ENCODE measurements around the gene ISOC1. TPM values are rescaled to one million over a fixed set of nuclear protein-coding genes. Genes with fewer than 3 reads are reported as not detected.

Gene ISOC1
- total RNA-seq, 2 experiments from 2014 or later, result 25.9 to 27.4 TPM

- H3K27me3 Mint-ChIP-seq (ENCODE audit: low read depth), result no peaks in the 10 kb centered on the region
- H3K36me3 Mint-ChIP-seq (ENCODE audit: low read depth), result peaks cover 1% of the 10 kb centered on the region
- H3K4me1 Mint-ChIP-seq (ENCODE audit: low read depth), result peaks cover 45% of the 10 kb centered on the region
- intact Hi-C loops (cut with micrococcal nuclease), result loop anchor here (5.0 to 10.0 kb wide), 3 partner anchors 756 to 1581 kb away; partner anchors contain the start of gene PRRC1
- H3K9me3 Mint-ChIP-seq, result no peaks in the 10 kb centered on the region
- CTCF ChIA-PET, result interaction anchor here (0.6 kb wide), 2 partner anchors 216 to 1157 kb away, joined by 3 to 5 read pairs; no protein-coding TSS in a partner anchor
- no peak for DNase-seq
- no peak overlapping the region for H3K27ac Mint-ChIP-seq
- no peak overlapping the region for H3K4me3 Mint-ChIP-seq
These were observed 4.1 kb downstream of the ISOC1 start for GRCh38 chr5:129098488-129099183.

DNA sequence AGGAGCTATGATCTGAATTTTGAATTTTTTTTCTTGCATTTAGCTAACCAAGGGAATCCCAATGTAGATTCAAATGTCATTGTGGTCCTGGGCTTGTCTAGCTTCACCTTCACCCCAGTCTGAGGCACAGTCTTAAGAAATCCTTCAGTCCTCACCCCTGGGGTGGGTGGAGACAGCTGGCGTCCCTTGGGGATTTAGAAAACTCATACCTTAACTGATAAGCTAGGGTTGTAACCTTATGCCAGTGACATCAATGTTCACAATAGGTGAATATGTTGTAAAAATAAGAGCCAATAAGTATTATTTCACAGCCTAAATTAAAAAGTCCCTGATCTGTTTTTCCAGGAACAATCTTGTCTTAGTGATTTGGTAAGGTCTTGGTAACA lies 4.6 kb downstream of the ISOC1 start:
- Mint-ChIP-seq H3K9me3 (no peaks in the 10 kb centered on the region), H3K36me3 (ENCODE audit: low read depth) (peaks cover 1% of the 10 kb centered on the region), H3K4me3 (no peak overlapping the region), H3K27me3 (ENCODE audit: low read depth) (no peaks in the 10 kb centered on the region), H3K27ac (no peak overlapping the region), H3K4me1 (ENCODE audit: low read depth) (peaks cover 44% of the 10 kb centered on the region)
- no peak for DNase-seq
- intact Hi-C loops (cut with micrococcal nuclease), result loop anchor here (5.0 to 10.0 kb wide), 3 partner anchors 756 to 1582 kb away; partner anchors contain the start of gene PRRC1
- CTCF ChIA-PET, result interaction anchor here (0.6 kb wide), 1 partner anchor 1157 kb away, joined by 3 read pairs; no protein-coding TSS in a partner anchor

GRCh38 chr5:129101794-129102193 lies 7.2 kb downstream of the ISOC1 start:
- Mint-ChIP-seq H3K27me3 (ENCODE audit: low read depth) (no peaks in the 10 kb centered on the region), H3K27ac (no peak overlapping the region)
- CTCF ChIA-PET, result no interaction called here

DNA sequence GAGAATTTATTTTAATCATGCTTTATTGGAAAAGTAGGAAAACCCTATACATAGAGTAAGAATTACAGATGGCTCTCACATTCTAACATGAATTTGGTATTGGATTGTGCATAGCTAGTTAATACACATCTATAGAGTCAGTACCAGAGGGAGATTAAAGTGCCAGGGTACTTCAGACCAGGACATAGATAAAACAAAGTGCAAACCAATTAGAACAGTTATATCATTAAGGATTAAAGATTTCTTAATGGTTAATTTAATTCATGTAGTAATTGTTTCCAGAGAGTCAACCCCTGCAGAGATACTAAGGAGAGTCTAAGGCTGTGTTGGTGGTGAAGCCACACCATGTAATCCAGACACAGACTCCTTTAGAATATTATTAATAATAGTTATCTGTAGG lies 8.8 kb downstream of the ISOC1 start:
- DNase-seq, result no peak
- Mint-ChIP-seq H3K27me3 (ENCODE audit: low read depth) (no peaks in the 10 kb centered on the region), H3K4me1 (ENCODE audit: low read depth) (peaks cover 21% of the 10 kb centered on the region), H3K36me3 (ENCODE audit: low read depth) (peaks cover 20% of the 10 kb centered on the region), H3K9me3 (no peaks in the 10 kb centered on the region), H3K27ac (no peak overlapping the region), H3K4me3 (no peak overlapping the region)
- CTCF ChIA-PET, result no interaction called here
- intact Hi-C loops (cut with micrococcal nuclease), result no loop called here

More at GRCh38 chr5:129101794-129102193, 7.2 kb downstream of the ISOC1 start:
- peaks cover 14% of the 10 kb centered on the region for H3K36me3 Mint-ChIP-seq (ENCODE audit: low read depth)
- peaks cover 32% of the 10 kb centered on the region for H3K4me1 Mint-ChIP-seq (ENCODE audit: low read depth)
- no peak overlapping the region for H3K4me3 Mint-ChIP-seq
- H3K9me3 Mint-ChIP-seq, result no peaks in the 10 kb centered on the region
- intact Hi-C loops (cut with micrococcal nuclease), result no loop called here
- no peak for DNase-seq

DNA sequence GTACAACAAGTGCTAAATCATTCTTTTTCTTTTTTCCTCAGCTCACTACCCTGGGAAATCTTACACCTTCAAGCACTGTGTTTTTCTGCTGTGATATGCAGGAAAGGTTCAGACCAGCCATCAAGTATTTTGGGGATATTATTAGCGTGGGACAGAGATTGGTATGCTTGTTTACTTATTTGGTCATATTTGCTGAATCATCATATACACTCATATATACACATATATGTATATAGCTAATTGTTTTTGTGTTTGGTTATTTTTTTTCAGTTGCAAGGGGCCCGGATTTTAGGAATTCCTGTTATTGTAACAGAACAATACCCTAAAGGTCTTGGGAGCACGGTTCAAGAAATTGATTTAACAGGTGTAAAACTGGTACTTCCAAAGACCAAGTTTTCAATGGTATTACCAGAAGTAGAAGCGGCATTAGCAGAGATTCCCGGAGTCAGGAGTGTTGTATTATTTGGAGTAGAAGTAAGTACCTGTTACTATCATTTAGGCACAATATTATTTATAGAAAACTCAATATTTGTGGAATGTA lies 10.4 kb downstream of the ISOC1 start:
- no peaks in the 10 kb centered on the region for H3K27me3 Mint-ChIP-seq (ENCODE audit: low read depth)
- H3K36me3 Mint-ChIP-seq (ENCODE audit: low read depth), result peaks cover 26% of the 10 kb centered on the region
- CTCF ChIA-PET, result no interaction called here
- no peaks in the 10 kb centered on the region for H3K9me3 Mint-ChIP-seq
- intact Hi-C loops (cut with micrococcal nuclease), result no loop called here
- DNase-seq, result no peak
- H3K4me3 Mint-ChIP-seq, result no peak overlapping the region
- H3K4me1 Mint-ChIP-seq (ENCODE audit: low read depth), result peaks cover 14% of the 10 kb centered on the region
- no peak overlapping the region for H3K27ac Mint-ChIP-seq

GRCh38 chr5:129107637-129108036 lies 13.1 kb downstream of the ISOC1 start:
- Mint-ChIP-seq H3K4me3 (no peak overlapping the region), H3K9me3 (no peaks in the 10 kb centered on the region), H3K36me3 (ENCODE audit: low read depth) (peaks cover 29% of the 10 kb centered on the region), H3K4me1 (ENCODE audit: low read depth) (no peaks in the 10 kb centered on the region), H3K27ac (no peak overlapping the region), H3K27me3 (ENCODE audit: low read depth) (no peaks in the 10 kb centered on the region)
- CTCF ChIA-PET, result no interaction called here
- no peak for DNase-seq
- intact Hi-C loops (cut with micrococcal nuclease), result no loop called here

GRCh38 chr5:129110742-129111141 lies 16.2 kb downstream of the ISOC1 start:
- CTCF ChIA-PET, result interaction anchor here (1.0 kb wide), 1 partner anchor 334 kb away, joined by 3 read pairs; no protein-coding TSS in a partner anchor

DNA sequence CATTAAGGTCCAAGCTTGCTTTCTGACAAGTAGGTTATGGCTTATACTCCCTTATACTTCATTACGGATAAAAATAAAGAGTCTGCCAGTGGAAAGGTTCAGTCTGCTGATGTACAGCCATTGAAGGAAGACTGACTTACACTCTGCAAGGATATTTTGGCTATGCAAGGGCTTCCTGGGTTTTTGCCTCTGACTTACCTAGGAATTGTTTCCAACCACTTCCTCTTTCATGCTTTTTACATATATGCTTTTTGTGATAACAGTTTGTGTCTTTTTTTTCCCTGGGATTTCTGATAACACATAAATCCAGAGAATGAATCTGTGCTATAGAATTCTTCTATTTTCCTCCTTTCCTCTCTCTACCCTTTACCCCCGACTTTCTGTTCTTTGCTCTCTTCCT lies 16.8 kb downstream of the ISOC1 start:
- intact Hi-C loops (cut with micrococcal nuclease), result no loop called here
- H3K9me3 Mint-ChIP-seq, result no peaks in the 10 kb centered on the region
- no peaks in the 10 kb centered on the region for H3K27me3 Mint-ChIP-seq (ENCODE audit: low read depth)
- no peak for DNase-seq
- no peak overlapping the region for H3K4me3 Mint-ChIP-seq
- H3K27ac Mint-ChIP-seq, result no peak overlapping the region
- H3K4me1 Mint-ChIP-seq (ENCODE audit: low read depth), result no peaks in the 10 kb centered on the region
- CTCF ChIA-PET, result interaction anchor here (1.0 kb wide), 1 partner anchor 333 kb away, joined by 3 read pairs; no protein-coding TSS in a partner anchor
- H3K36me3 Mint-ChIP-seq (ENCODE audit: low read depth), result peaks cover 19% of the 10 kb centered on the region

More at GRCh38 chr5:129110742-129111141, 16.2 kb downstream of the ISOC1 start:
- intact Hi-C loops (cut with micrococcal nuclease), result no loop called here
- Mint-ChIP-seq H3K4me1 (ENCODE audit: low read depth) (no peaks in the 10 kb centered on the region), H3K36me3 (ENCODE audit: low read depth) (peaks cover 23% of the 10 kb centered on the region), H3K27ac (no peak overlapping the region), H3K4me3 (no peak overlapping the region), H3K27me3 (ENCODE audit: low read depth) (no peaks in the 10 kb centered on the region), H3K9me3 (no peaks in the 10 kb centered on the region)
- no peak for DNase-seq

DNA sequence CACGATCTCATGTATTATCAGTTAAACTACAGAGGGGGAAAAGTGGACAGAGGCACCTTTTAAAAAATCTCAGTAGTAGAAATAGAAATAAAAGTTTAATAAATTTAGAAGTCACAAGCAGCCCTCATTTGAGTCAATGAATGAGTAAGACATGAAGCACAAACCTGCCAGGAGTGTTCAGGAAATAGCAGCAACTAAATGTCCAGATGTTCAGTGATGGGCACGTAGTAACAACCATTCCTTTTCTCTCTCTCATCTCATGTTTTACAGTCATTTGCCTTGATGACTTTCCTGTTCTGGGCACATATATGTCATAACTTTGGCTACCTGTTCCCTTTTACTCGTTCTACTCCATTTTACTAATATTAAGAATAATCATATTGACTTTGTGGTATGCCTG lies 17.7 kb downstream of the ISOC1 start:
- Mint-ChIP-seq H3K9me3 (no peaks in the 10 kb centered on the region), H3K27ac (no peak overlapping the region), H3K36me3 (ENCODE audit: low read depth) (peaks cover 16% of the 10 kb centered on the region), H3K4me1 (ENCODE audit: low read depth) (no peaks in the 10 kb centered on the region), H3K27me3 (ENCODE audit: low read depth) (no peaks in the 10 kb centered on the region), H3K4me3 (no peak overlapping the region)
- intact Hi-C loops (cut with micrococcal nuclease), result no loop called here
- DNase-seq, result no peak
- CTCF ChIA-PET, result interaction anchor here (0.7 kb wide), 1 partner anchor 10 kb away, joined by 3 read pairs; no protein-coding TSS in a partner anchor

DNA sequence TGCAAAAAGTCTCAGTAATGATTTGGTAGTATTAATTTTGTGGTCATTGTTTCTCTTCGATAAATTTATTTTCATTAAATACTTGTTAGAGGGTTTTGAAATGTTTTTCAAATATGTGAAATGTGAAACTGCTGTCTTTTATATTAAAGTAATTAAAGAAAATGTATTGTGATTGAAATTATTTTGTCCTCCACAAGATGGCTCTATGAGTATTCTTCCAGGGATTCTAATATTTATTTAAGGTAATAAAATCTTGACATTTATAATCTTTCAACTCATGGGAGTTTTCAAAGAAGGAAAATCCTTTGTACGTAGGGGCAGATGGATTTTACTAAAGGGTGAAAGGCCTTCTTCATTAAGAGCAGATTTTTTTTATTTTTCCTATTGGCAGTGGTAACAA lies 19.3 kb downstream of the ISOC1 start:
- no peaks in the 10 kb centered on the region for H3K4me1 Mint-ChIP-seq (ENCODE audit: low read depth)
- CTCF ChIA-PET, result no interaction called here
- DNase-seq, result no peak
- H3K36me3 Mint-ChIP-seq (ENCODE audit: low read depth), result peaks cover 14% of the 10 kb centered on the region
- H3K27me3 Mint-ChIP-seq (ENCODE audit: low read depth), result no peaks in the 10 kb centered on the region
- no peak overlapping the region for H3K27ac Mint-ChIP-seq
- intact Hi-C loops (cut with micrococcal nuclease), result loop anchor here (1.0 kb wide), 1 partner anchor 654 kb away; no protein-coding TSS in a partner anchor
- no peaks in the 10 kb centered on the region for H3K9me3 Mint-ChIP-seq
- H3K4me3 Mint-ChIP-seq, result no peak overlapping the region

GRCh38 chr5:129114539-129115193 lies 20.1 kb downstream of the ISOC1 start:
- DNase-seq, result no peak
- Mint-ChIP-seq H3K4me1 (ENCODE audit: low read depth) (no peaks in the 10 kb centered on the region), H3K36me3 (ENCODE audit: low read depth) (peaks cover 8% of the 10 kb centered on the region), H3K4me3 (no peak overlapping the region), H3K27me3 (ENCODE audit: low read depth) (no peaks in the 10 kb centered on the region), H3K27ac (no peak overlapping the region), H3K9me3 (no peaks in the 10 kb centered on the region)
- intact Hi-C loops (cut with micrococcal nuclease), result loop anchor here (1.0 kb wide), 1 partner anchor 654 kb away; no protein-coding TSS in a partner anchor
- CTCF ChIA-PET, result no interaction called here

- DNase-seq, result no peak
- Mint-ChIP-seq H3K27me3 (ENCODE audit: low read depth) (no peaks in the 10 kb centered on the region), H3K4me3 (no peak overlapping the region), H3K27ac (no peak overlapping the region), H3K4me1 (ENCODE audit: low read depth) (no peaks in the 10 kb centered on the region), H3K36me3 (ENCODE audit: low read depth) (peaks cover 8% of the 10 kb centered on the region), H3K9me3 (no peaks in the 10 kb centered on the region)
- intact Hi-C loops (cut with micrococcal nuclease), result no loop called here
- CTCF ChIA-PET, result no interaction called here
These were observed 21.1 kb downstream of the ISOC1 start for GRCh38 chr5:129115680-129116079.
